DOHH2 (cell line): ENCODE results near the gene JAML.

Source experiments
- EZH2phosphoT487 ChIP-seq: fragments of 200-600 bp; sonication (generic); IDR thresholded peaks from 2 replicates; pipeline ENCODE4 v1.6.1; 2017; ENCODE audit warnings: borderline replicate concordance, mild to moderate bottlenecking, antibody characterized with exemption, low read length, moderate library complexity, mixed read lengths
- TF ChIP-seq, protein P1 (sequence below): fragments of 200-600 bp; sonication (generic); IDR thresholded peaks from one replicate; pipeline ENCODE4 v1.5.1; 2014; ENCODE audit warnings: antibody characterized with exemption, mild to moderate bottlenecking, low read depth, low read length; ENCODE audit not compliant: poor library complexity, severe bottlenecking

DNA sequence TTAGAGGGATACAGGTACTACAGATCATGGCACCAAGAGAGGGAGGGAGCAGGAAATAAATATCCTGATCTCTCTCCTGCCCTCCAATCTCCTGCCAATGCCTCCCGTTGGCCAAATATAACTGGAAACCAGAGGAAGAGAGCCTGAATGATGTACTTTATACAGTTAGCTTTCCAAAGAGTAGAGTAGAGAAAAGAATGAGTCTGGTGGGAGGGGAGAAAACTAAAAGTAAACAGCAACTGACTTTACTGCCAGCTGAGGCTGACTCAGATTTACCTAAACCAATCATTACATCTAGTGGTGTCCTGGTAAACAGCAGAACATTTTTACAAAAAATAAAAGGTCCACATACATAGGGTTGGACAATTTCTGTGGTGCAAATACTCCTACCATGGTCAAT lies 22.2 kb upstream of the JAML start:
- TF ChIP-seq, protein P1, sequence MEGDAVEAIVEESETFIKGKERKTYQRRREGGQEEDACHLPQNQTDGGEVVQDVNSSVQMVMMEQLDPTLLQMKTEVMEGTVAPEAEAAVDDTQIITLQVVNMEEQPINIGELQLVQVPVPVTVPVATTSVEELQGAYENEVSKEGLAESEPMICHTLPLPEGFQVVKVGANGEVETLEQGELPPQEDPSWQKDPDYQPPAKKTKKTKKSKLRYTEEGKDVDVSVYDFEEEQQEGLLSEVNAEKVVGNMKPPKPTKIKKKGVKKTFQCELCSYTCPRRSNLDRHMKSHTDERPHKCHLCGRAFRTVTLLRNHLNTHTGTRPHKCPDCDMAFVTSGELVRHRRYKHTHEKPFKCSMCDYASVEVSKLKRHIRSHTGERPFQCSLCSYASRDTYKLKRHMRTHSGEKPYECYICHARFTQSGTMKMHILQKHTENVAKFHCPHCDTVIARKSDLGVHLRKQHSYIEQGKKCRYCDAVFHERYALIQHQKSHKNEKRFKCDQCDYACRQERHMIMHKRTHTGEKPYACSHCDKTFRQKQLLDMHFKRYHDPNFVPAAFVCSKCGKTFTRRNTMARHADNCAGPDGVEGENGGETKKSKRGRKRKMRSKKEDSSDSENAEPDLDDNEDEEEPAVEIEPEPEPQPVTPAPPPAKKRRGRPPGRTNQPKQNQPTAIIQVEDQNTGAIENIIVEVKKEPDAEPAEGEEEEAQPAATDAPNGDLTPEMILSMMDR = no peak
- no peak for TF ChIP-seq EZH2phosphoT487
